ENCODE data around the gene POLD2. TPM values are rescaled to one million over a fixed set of nuclear protein-coding genes. Genes with fewer than 3 reads are reported as not detected.

Gene POLD2
- total RNA-seq, 3 donors from 2014 or later (not counting 1 experiment from before 2014, with no cell fraction given): 30.1 to 38.3 (median 38.1) TPM

DNA sequence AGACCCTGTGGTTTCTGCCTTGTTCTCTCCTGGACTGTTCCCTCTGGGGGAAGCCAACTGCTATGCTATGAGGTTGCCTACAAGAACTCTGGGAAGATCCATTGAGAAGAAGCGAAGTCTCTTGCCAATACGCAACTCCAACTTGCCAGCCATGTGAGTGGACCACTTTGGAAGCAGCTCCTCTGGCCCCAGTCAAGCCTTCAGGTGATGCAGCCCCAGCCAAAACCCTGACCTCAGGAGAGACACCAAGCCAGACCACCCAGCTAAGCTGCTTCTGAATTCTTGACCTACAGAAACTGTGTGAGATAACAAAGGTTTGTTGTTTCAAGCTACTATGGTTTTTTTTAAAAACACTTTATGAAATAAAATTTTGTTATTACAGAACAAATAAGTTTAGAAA lies 38.0 kb upstream of the POLD2 start:
- Histone ChIP-seq H3K4me1 (ENCODE audit: control insufficient read depth, insufficient read depth, low read length) (no peaks in the 10 kb centered on the region), H3K9me3 (ENCODE audit: control insufficient read depth, insufficient read depth, low read length) (no peaks in the 10 kb centered on the region), H3K4me3 (ENCODE audit: low read length) (no peak overlapping the region), H3K27me3 (ENCODE audit: control insufficient read depth, insufficient read depth, low read length) (no peaks in the 10 kb centered on the region), H3K27ac (ENCODE audit: low read length) (no peak overlapping the region), H3K36me3 (ENCODE audit: control insufficient read depth, insufficient read depth, low read length) (no peaks in the 10 kb centered on the region)
- TF ChIP-seq, protein P1, sequence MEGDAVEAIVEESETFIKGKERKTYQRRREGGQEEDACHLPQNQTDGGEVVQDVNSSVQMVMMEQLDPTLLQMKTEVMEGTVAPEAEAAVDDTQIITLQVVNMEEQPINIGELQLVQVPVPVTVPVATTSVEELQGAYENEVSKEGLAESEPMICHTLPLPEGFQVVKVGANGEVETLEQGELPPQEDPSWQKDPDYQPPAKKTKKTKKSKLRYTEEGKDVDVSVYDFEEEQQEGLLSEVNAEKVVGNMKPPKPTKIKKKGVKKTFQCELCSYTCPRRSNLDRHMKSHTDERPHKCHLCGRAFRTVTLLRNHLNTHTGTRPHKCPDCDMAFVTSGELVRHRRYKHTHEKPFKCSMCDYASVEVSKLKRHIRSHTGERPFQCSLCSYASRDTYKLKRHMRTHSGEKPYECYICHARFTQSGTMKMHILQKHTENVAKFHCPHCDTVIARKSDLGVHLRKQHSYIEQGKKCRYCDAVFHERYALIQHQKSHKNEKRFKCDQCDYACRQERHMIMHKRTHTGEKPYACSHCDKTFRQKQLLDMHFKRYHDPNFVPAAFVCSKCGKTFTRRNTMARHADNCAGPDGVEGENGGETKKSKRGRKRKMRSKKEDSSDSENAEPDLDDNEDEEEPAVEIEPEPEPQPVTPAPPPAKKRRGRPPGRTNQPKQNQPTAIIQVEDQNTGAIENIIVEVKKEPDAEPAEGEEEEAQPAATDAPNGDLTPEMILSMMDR (IDR thresholded peaks at IDR 0.05): no peak
- Mint-ChIP-seq H3K4me1 (no peaks in the 10 kb centered on the region), H3K27ac (no peak overlapping the region), H3K4me3 (no peak overlapping the region), H3K27me3 (ENCODE audit: low read depth in 2 of 2) (peaks cover 17 to 42% of the 10 kb centered on the region in 2 donors), H3K36me3 (no peaks in the 10 kb centered on the region), H3K9me3 (no peaks in the 10 kb centered on the region)
- ATAC-seq: no peak
- intact Hi-C loops (cut with micrococcal nuclease): no loop called here
- no peak for DNase-seq
- 96% methylated on average over 2 of the region's 2 CpGs for WGBS (ENCODE audit: insufficient coverage)

DNA sequence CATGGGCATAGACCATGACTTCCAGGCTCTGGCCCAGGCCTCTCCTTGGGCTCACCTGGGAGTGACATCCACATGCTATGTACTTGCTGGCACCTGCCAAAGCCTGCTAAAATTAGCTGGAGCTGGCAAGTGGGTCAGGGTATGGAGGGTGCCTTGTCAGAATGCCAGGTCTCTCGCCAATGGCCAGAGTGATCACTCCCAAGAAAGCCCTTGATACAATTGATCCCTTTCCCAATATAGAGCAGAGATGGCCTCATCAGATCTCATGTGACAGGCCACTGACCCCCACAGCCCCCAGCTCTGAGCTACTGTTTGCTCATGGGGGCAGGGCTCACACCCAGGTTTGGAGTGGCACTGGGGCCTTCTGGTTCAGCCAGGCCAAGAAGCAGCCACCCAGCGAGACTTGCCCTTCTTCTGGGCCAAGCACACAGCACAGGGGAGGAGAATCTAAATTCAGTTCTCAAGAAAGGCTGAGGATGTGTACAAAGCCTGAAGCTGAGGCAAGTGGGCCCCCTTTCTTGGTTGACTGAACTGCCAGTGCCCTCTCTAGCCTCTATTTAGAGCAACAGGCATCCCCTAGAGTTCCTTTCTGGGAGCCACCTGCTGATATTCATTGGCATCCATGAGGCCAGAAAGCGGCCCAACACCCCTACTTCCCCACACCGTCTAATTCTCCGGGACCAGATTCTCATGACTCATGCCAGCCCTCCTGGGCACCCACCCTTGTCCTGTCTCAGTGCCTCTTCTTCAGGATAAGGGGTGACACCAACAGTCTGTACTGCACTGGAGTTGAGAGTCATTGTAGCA lies 36.7 kb upstream of the POLD2 start:
- Histone ChIP-seq H3K36me3 (ENCODE audit: control insufficient read depth, insufficient read depth, low read length) (no peaks in the 10 kb centered on the region), H3K4me1 (ENCODE audit: control insufficient read depth, insufficient read depth, low read length) (no peaks in the 10 kb centered on the region), H3K27me3 (ENCODE audit: control insufficient read depth, insufficient read depth, low read length) (no peaks in the 10 kb centered on the region), H3K4me3 (ENCODE audit: low read length) (no peak overlapping the region), H3K27ac (ENCODE audit: low read length) (no peak overlapping the region), H3K9me3 (ENCODE audit: control insufficient read depth, insufficient read depth, low read length) (no peaks in the 10 kb centered on the region)
- no peaks in the 10 kb centered on the region for H3K9me3 Mint-ChIP-seq
- no peaks in the 10 kb centered on the region for H3K36me3 Mint-ChIP-seq
- no peaks in the 10 kb centered on the region for H3K4me1 Mint-ChIP-seq
- TF ChIP-seq, protein P1 (IDR thresholded peaks at IDR 0.05): no peak
- DNase-seq (no peak), ATAC-seq (no peak)
- no peak overlapping the region for H3K4me3 Mint-ChIP-seq
- peaks cover 13 to 35% of the 10 kb centered on the region in 2 donors for H3K27me3 Mint-ChIP-seq (ENCODE audit: low read depth in 2 of 2)
- intact Hi-C loops (cut with micrococcal nuclease): no loop called here
- no peak overlapping the region for H3K27ac Mint-ChIP-seq
- 85% methylated on average over 5 of the region's 5 CpGs for WGBS (ENCODE audit: insufficient coverage)

GRCh38 chr7:44158873-44159631 lies 35.7 kb upstream of the POLD2 start:
- WGBS (ENCODE audit: insufficient coverage): 94% methylated on average over 12 of the region's 12 CpGs
- TF ChIP-seq, protein P1 (IDR thresholded peaks at IDR 0.05): no peak
- Histone ChIP-seq H3K27me3 (ENCODE audit: control insufficient read depth, insufficient read depth, low read length) (no peaks in the 10 kb centered on the region), H3K36me3 (ENCODE audit: control insufficient read depth, insufficient read depth, low read length) (no peaks in the 10 kb centered on the region), H3K4me1 (ENCODE audit: control insufficient read depth, insufficient read depth, low read length) (no peaks in the 10 kb centered on the region), H3K4me3 (ENCODE audit: low read length) (no peak overlapping the region), H3K9me3 (ENCODE audit: control insufficient read depth, insufficient read depth, low read length) (no peaks in the 10 kb centered on the region), H3K27ac (ENCODE audit: low read length) (no peak overlapping the region)
- Mint-ChIP-seq H3K4me3 (no peak overlapping the region), H3K36me3 (no peaks in the 10 kb centered on the region), H3K27ac (no peak overlapping the region), H3K4me1 (no peaks in the 10 kb centered on the region), H3K27me3 (ENCODE audit: low read depth in 2 of 2) (peaks cover 6 to 27% of the 10 kb centered on the region in 2 donors), H3K9me3 (no peaks in the 10 kb centered on the region)
- ATAC-seq (no peak), DNase-seq (no peak)
- intact Hi-C loops (cut with micrococcal nuclease): no loop called here

All from natural killer cell (primary cell).